ENCODE data around the gene CEP104. TPM values are rescaled to one million over a fixed set of nuclear protein-coding genes. Genes with fewer than 3 reads are reported as not detected.

The CEP104 gene
- total and polyA plus RNA-seq, 11 donors = 5.5 to 46.1 (median 33.0) TPM

DNA sequence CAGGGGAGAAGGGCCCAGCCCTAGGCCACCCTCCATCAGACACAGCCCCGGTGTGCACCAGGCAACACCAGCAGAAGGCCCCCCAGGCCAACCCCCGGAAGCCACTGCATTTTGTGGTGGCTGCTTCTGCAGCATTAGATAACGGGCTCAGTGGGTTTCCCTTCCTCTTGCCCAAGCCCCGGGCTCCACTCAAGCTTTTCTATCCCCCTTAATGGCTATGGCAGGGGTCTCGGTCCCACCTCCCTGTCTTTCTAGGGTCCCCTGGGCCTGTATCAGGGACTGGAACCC is 24.1 kb upstream of the CEP104 start:
- no peak for TF ChIP-seq POLR2A (IDR thresholded peaks at IDR 0.05)
- TF ChIP-seq, protein P1, sequence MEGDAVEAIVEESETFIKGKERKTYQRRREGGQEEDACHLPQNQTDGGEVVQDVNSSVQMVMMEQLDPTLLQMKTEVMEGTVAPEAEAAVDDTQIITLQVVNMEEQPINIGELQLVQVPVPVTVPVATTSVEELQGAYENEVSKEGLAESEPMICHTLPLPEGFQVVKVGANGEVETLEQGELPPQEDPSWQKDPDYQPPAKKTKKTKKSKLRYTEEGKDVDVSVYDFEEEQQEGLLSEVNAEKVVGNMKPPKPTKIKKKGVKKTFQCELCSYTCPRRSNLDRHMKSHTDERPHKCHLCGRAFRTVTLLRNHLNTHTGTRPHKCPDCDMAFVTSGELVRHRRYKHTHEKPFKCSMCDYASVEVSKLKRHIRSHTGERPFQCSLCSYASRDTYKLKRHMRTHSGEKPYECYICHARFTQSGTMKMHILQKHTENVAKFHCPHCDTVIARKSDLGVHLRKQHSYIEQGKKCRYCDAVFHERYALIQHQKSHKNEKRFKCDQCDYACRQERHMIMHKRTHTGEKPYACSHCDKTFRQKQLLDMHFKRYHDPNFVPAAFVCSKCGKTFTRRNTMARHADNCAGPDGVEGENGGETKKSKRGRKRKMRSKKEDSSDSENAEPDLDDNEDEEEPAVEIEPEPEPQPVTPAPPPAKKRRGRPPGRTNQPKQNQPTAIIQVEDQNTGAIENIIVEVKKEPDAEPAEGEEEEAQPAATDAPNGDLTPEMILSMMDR (IDR thresholded peaks at IDR 0.05) = no peak
- DNase-seq = no peak
- Histone ChIP-seq H3K9me3 (peaks cover 0 to 17% (median 4%) of the 10 kb centered on the region in 12 donors), H3K4me1 (no peaks in the 10 kb centered on the region), H3K36me3 (peaks cover 0 to 76% (median 47%) of the 10 kb centered on the region in 9 donors), H3K27ac (no peak overlapping the region), H3K4me3 (no peak overlapping the region), H3K27me3 (no peaks in the 10 kb centered on the region)
- 85 to 95% (median 95%) methylated on average over 3 to 5 of the region's 5 CpGs for WGBS, 4 donors
- intact Hi-C loops (cut with DNase I) = no loop called here
- peak in 1 of 4 donors; percentile 23 for ATAC-seq

DNA sequence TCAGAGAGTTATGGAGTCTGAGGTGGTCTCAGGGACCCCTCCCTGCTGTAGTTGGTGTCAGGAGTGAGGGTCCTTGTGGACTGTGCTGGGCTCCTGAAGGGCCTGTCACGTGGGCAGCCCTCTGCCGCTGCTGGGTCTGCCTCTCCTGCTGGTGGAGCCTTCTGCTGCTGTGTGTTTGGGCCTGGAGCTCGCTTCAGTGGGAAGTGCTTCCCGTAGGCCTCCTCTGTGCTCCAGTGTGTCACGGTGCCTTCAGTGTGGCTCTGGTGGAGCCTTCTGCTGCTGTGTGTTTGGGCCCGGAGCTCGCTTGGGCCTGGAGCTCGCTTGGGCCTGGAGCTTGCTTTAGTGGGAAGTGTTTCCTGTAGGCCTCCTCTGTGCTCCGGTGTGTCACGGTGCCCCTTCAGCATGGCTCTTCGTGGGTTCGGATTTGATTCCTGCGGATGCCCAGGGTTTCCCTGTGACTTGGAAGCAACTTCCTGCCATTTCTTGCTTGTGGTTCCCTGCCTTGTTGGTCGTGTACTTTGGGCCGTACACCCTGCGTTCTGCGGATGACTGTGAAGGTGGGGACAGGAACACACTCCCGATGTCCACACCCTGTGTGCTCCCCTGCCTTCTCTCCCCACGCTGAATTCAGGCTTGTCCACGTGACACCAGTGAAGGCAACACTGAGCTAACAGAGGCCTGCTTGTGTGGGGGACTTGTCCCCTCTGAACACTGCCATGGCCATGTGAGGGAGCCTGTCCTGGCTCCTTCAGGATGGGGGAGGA is 23.6 kb upstream of the CEP104 start:
- no peaks in the 10 kb centered on the region for H3K4me1 ChIP-seq
- no peak overlapping the region for H3K27ac ChIP-seq
- H3K27me3 ChIP-seq = no peaks in the 10 kb centered on the region
- intact Hi-C loops (cut with DNase I) = no loop called here
- H3K36me3 ChIP-seq = peaks cover 0 to 76% (median 47%) of the 10 kb centered on the region in 9 donors
- ATAC-seq = peak in 1 of 4 donors; percentile 15
- H3K4me3 ChIP-seq = no peak overlapping the region
- TF ChIP-seq, protein P1 (IDR thresholded peaks at IDR 0.05) = no peak
- TF ChIP-seq POLR2A (IDR thresholded peaks at IDR 0.05) = no peak
- H3K9me3 ChIP-seq = peaks cover 0 to 17% (median 4%) of the 10 kb centered on the region in 12 donors
- DNase-seq = peak in 1 of 5 donors; percentile 14
- 91 to 96% (median 93%) methylated on average over 12 to 20 of the region's 20 CpGs for WGBS, 4 donors

DNA sequence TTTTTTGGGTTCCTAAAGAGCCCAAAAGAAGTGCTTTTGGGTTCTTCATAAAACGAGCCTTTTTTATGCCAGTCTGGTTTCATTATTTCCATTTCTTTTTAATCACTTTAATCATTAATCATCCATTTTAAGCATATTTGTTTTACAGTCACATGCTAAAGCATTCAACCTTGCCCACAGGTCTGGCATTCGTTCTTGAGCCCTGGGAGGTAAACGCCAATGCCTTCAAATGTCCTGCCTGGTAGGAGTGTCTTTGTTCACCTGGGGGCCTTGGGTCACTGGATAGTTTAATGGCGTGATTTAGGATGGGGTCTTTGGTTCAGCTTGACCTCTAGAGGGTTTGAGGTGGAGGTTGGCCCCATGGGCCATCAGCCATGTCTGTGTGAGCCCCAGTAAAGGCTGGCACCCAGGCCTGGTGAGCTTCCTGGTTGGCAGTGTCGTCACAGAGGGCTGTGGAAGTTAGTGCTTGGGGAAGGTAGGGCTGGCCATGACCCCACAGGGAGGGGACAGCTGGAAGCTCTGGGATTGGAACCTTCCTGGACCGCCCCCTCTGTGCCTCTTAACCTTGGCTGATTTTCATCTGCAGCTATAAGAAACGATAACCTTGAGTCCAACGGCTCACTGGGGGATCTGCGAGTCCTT is 22.9 kb upstream of the CEP104 start:
- Histone ChIP-seq H3K4me3 (no peak overlapping the region), H3K27ac (no peak overlapping the region), H3K27me3 (no peaks in the 10 kb centered on the region), H3K36me3 (peaks cover 0 to 78% (median 47%) of the 10 kb centered on the region in 9 donors), H3K9me3 (peaks cover 0 to 17% (median 4%) of the 10 kb centered on the region in 12 donors), H3K4me1 (no peaks in the 10 kb centered on the region)
- TF ChIP-seq, protein P1 (IDR thresholded peaks at IDR 0.05) = no peak
- TF ChIP-seq POLR2A (IDR thresholded peaks at IDR 0.05) = no peak
- whole genome bisulfite sequencing, 4 donors = 77 to 92% (median 85%) methylated on average over 9 of the region's 9 CpGs
- intact Hi-C loops (cut with DNase I) = no loop called here
- ATAC-seq = no peak
- DNase-seq = peak in 1 of 5 donors; percentile 15

DNA sequence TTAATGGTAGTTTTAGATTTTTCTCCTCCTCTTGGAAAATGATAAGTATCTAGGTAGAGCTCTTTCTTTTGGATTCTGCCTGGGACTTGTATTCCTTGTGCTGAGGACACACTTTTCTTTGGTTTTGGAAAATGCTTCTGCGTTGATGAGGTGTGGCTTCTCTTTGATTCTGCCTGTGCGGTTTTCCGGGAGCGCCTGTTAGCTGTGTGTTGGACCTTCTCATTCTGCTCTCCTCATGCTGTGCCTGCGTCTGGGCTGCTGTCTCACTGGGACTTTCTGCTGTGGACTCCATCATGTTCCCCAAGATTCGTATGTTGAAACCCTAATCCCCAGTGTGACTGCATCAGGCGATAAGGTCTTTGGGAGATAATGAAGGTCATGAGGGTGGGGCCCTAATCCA is 22.1 kb upstream of the CEP104 start:
- DNase-seq = no peak
- intact Hi-C loops (cut with DNase I) = no loop called here
- TF ChIP-seq POLR2A (IDR thresholded peaks at IDR 0.05) = no peak
- TF ChIP-seq, protein P1 (IDR thresholded peaks at IDR 0.05) = no peak
- Histone ChIP-seq H3K4me1 (no peaks in the 10 kb centered on the region), H3K27ac (no peak overlapping the region), H3K9me3 (peaks cover 0 to 17% (median 4%) of the 10 kb centered on the region in 12 donors), H3K27me3 (no peaks in the 10 kb centered on the region), H3K4me3 (no peak overlapping the region), H3K36me3 (peaks cover 0 to 74% (median 42%) of the 10 kb centered on the region in 9 donors)
- WGBS, 4 donors = 96 to 99% (median 98%) methylated on average over 7 of the region's 7 CpGs
- ATAC-seq = no peak

All from heart left ventricle (tissue), 16 donors.